Lung (tissue), 12 donors: ENCODE measurements around the gene SFXN1. TPM values are rescaled to one million over a fixed set of nuclear protein-coding genes. Genes with fewer than 3 reads are reported as not detected.

Source experiments
- ATAC-seq: fragments of 200-7000 bp; cut with Tn5 transposase; one replicate; pipeline ENCODE4 v1.9.1; 2020; ENCODE audit warnings: moderate number of reproducible peaks; ENCODE audit not compliant: insufficient read depth, low FRiP score
- DNase-seq, 3 donors: peaks; one replicate each; pipeline ENCODE4 v3.0.0-alpha.2; 2013 to 2017
- H3K27ac ChIP-seq, 2 donors: one replicate each; pipeline ENCODE4 v1.5.1; 2013; ENCODE audit warnings: mild to moderate bottlenecking in 2 of 2, moderate library complexity in 2 of 2, control low read depth in 1 of 2, inconsistent platforms in 1 of 2, low read depth in 1 of 2, low read length in 1 of 2
- H3K27me3 ChIP-seq, 3 donors: one replicate each; pipeline ENCODE4 v1.5.1; 2013; ENCODE audit warnings: low read length in 2 of 3; ENCODE audit not compliant: control insufficient read depth in 3 of 3, insufficient read depth in 3 of 3
- H3K36me3 ChIP-seq, 4 donors: one replicate each; pipeline ENCODE4 v1.5.1; 2013; ENCODE audit warnings: low read length in 4 of 4, mild to moderate bottlenecking in 1 of 4, moderate library complexity in 1 of 4; ENCODE audit not compliant: control insufficient read depth in 4 of 4, insufficient read depth in 4 of 4
- H3K4me1 ChIP-seq, 5 donors: one replicate each; pipeline ENCODE4 v1.5.1; 2013; ENCODE audit warnings: low read length in 5 of 5, mild to moderate bottlenecking in 2 of 5, moderate library complexity in 1 of 5; ENCODE audit not compliant: control insufficient read depth in 5 of 5, insufficient read depth in 5 of 5
- H3K4me3 ChIP-seq: one replicate; pipeline ENCODE4 v1.5.1; 2013; ENCODE audit warnings: mild to moderate bottlenecking, control low read depth, moderate library complexity
- H3K9ac ChIP-seq, 2 donors: one replicate each; pipeline ENCODE4 v1.5.1; 2013; ENCODE audit warnings: low read length in 2 of 2, control low read depth in 1 of 2; ENCODE audit not compliant: insufficient read depth in 1 of 2
- H3K9me3 ChIP-seq, 4 donors: one replicate each; pipeline ENCODE4 v1.5.1; 2013; ENCODE audit warnings: low read length in 3 of 4, mild to moderate bottlenecking in 1 of 4, moderate library complexity in 1 of 4; ENCODE audit not compliant: control insufficient read depth in 4 of 4, insufficient read depth in 3 of 4
- CTCF ChIP-seq: IDR thresholded peaks from 2 replicates; pipeline ENCODE4 v1.5.1; 2012; ENCODE audit warnings: mild to moderate bottlenecking; ENCODE audit errors: control extremely low read depth, extremely low read depth
- WGBS, 2 donors: extraction: QIAGEN DNeasy Blood & Tissue Kit; methylation state at CpG; one replicate each; pipeline ENCODE4 v1.1.7; 2013; 5-methylcytosine and 5-hydroxymethylcytosine counted together
- polyA plus RNA-seq, 2 donors: library from polyadenylated mRNA; stranded (reverse); fragments of 200-250 nt; gene quantifications; one replicate each; pipeline ENCODE4 v1.2.1, GENCODE V29; 2013
- total RNA-seq, 2 donors: library from RNA; depleted of rRNA in 1 of 2; stranded (reverse); fragments of >200 nt in 1 of 2; gene quantifications; one replicate each; pipeline ENCODE4 v1.2.1, GENCODE V29; 2014 to 2021
- donor health status: control.
- donor health status: control.
- donor health status: Bipolar disorder and iron deficiency.
- donor health status: healthy.
- donor health status: DM: yes; HTN: yes; CAD: no.

Gene SFXN1
- total and polyA plus RNA-seq, 4 donors, result 5.7 to 42.2 (median 19.0) TPM

- H3K4me3 ChIP-seq, result no peak overlapping the region
- H3K4me1 ChIP-seq, result no peaks in the 10 kb centered on the region
- no peaks in the 10 kb centered on the region for H3K36me3 ChIP-seq
- no peak for DNase-seq
- H3K9me3 ChIP-seq, result peaks cover 0 to 3% (median 0%) of the 10 kb centered on the region in 4 donors
- no peak for ATAC-seq
- H3K9ac ChIP-seq, result no peak overlapping the region
- no peak for TF ChIP-seq CTCF
- WGBS, 2 donors, result 92 to 95% methylated on average over 9 of the region's 9 CpGs
- H3K27ac ChIP-seq, result no peak overlapping the region
- H3K27me3 ChIP-seq, result peaks cover 0 to 4% (median 2%) of the 10 kb centered on the region in 3 donors
These were observed 80.6 kb downstream of the SFXN1 start for GRCh38 chr5:175558801-175559480.

- Histone ChIP-seq H3K4me1 (no peaks in the 10 kb centered on the region), H3K9me3 (peaks cover 0 to 1% (median 0%) of the 10 kb centered on the region in 4 donors), H3K27me3 (peaks cover 0 to 4% (median 2%) of the 10 kb centered on the region in 3 donors), H3K36me3 (no peaks in the 10 kb centered on the region), H3K4me3 (no peak overlapping the region), H3K9ac (no peak overlapping the region), H3K27ac (no peak overlapping the region)
- 48 to 54% methylated on average over 2 of the region's 2 CpGs for WGBS, 2 donors
- no peak for DNase-seq
- no peak for TF ChIP-seq CTCF
- ATAC-seq, result no peak
These were observed 81.7 kb downstream of the SFXN1 start for GRCh38 chr5:175560011-175560410.

- 65 to 71% methylated on average over 5 of the region's 5 CpGs for WGBS, 2 donors
- DNase-seq (no peak), ATAC-seq (no peak)
- no peaks in the 10 kb centered on the region for H3K4me1 ChIP-seq
- H3K27me3 ChIP-seq, result peaks cover 0 to 4% (median 2%) of the 10 kb centered on the region in 3 donors
- H3K36me3 ChIP-seq, result no peaks in the 10 kb centered on the region
- H3K9me3 ChIP-seq, result no peaks in the 10 kb centered on the region
- TF ChIP-seq CTCF, result no peak
- H3K9ac ChIP-seq, result no peak overlapping the region
- H3K4me3 ChIP-seq, result no peak overlapping the region
- H3K27ac ChIP-seq, result no peak overlapping the region
These were observed 82.7 kb downstream of the SFXN1 start for GRCh38 chr5:175561085-175561484.

GRCh38 chr5:175564716-175565115 is 86.4 kb downstream of the SFXN1 start:
- ATAC-seq, result no peak
- H3K27me3 ChIP-seq, result peaks cover 0 to 4% (median 2%) of the 10 kb centered on the region in 3 donors

More at GRCh38 chr5:175564716-175565115, 86.4 kb downstream of the SFXN1 start:
- Histone ChIP-seq H3K4me3 (no peak overlapping the region), H3K9ac (no peak overlapping the region), H3K4me1 (no peaks in the 10 kb centered on the region), H3K9me3 (no peaks in the 10 kb centered on the region), H3K27ac (no peak overlapping the region), H3K36me3 (no peaks in the 10 kb centered on the region)
- no peak for TF ChIP-seq CTCF
- WGBS, 2 donors, result 42 to 51% methylated on average over 1 of the region's 1 CpG
- DNase-seq, result no peak
